Bronchial epithelial cell (primary cell): ENCODE results near the gene TMEM45B. TPM values are rescaled to one million over a fixed set of nuclear protein-coding genes. Genes with fewer than 3 reads are reported as not detected.
"Not testable (repeated sequence)": the region's sequence is repeated elsewhere in the genome, so short reads cannot be mapped to it uniquely, and the experiment has no call there.

Source experiments
- DNase-seq: peaks from one replicate; pipeline ENCODE4 v3.0.0-alpha.2; 2010; ENCODE audit warnings: low read depth
- FAIRE-seq: peaks from 2 replicates; lab custom pipeline; 2011; peaks lifted over from hg19 to GRCh38; lab: Jason Lieb, UNC
- H3K27me3 ChIP-seq: 2 replicates; pipeline ENCODE4 v1.5.1; 2011; ENCODE audit warnings: low read length; ENCODE audit not compliant: control insufficient read depth, insufficient read depth
- H3K36me3 ChIP-seq: 2 replicates; pipeline ENCODE4 v1.5.1; 2011; ENCODE audit warnings: low read length; ENCODE audit not compliant: control insufficient read depth, insufficient read depth
- H3K4me3 ChIP-seq: 2 replicates; pipeline ENCODE4 v1.5.1; 2011; ENCODE audit warnings: mild to moderate bottlenecking, low read depth, low read length, control low read depth
- CTCF ChIP-seq: IDR thresholded peaks from 2 replicates; pipeline ENCODE4 v1.5.1; 2011; ENCODE audit warnings: mild to moderate bottlenecking, moderate library complexity, low read length, control low read depth, inconsistent platforms; ENCODE audit not compliant: insufficient read depth, severe bottlenecking
- total RNA-seq: library from RNA; depleted of rRNA; stranded (reverse); fragments of >200 nt; gene quantifications from 2 replicates; pipeline ENCODE4 v1.2.1, GENCODE V29; 2014

The TMEM45B gene
- total RNA-seq, 1 donor from 2014 or later: 162 TPM

- FAIRE-seq (no peak), DNase-seq (no peak)
- no peaks in the 10 kb centered on the region for H3K27me3 ChIP-seq
- peaks cover 22% of the 10 kb centered on the region for H3K36me3 ChIP-seq
- no peak for TF ChIP-seq CTCF
- H3K4me3 ChIP-seq: no peak overlapping the region
Measured at GRCh38 chr11:129866311-129866710, 50.7 kb downstream of the TMEM45B start.

GRCh38 chr11:129868626-129869025 is 53.0 kb downstream of the TMEM45B start:
- FAIRE-seq, DNase-seq: not testable (repeated sequence)
- H3K36me3 ChIP-seq: peaks cover 34% of the 10 kb centered on the region

GRCh38 chr11:129871914-129872313 is 56.3 kb downstream of the TMEM45B start:
- no peaks in the 10 kb centered on the region for H3K27me3 ChIP-seq
- no peak overlapping the region for H3K4me3 ChIP-seq
- DNase-seq: no peak
- no peak for TF ChIP-seq CTCF
- H3K36me3 ChIP-seq: peaks cover 47% of the 10 kb centered on the region
- no peak for FAIRE-seq

More at GRCh38 chr11:129868626-129869025, 53.0 kb downstream of the TMEM45B start:
- not testable (repeated sequence) for H3K27me3 ChIP-seq, H3K4me3 ChIP-seq

GRCh38 chr11:129880311-129880710 is 64.7 kb downstream of the TMEM45B start:
- H3K27me3 ChIP-seq: no peaks in the 10 kb centered on the region
- no peak overlapping the region for H3K4me3 ChIP-seq
- FAIRE-seq (no peak), DNase-seq (no peak)
- peaks cover 48% of the 10 kb centered on the region for H3K36me3 ChIP-seq
- no peak for TF ChIP-seq CTCF

GRCh38 chr11:129881570-129882170 is 66.0 kb downstream of the TMEM45B start:
- Histone ChIP-seq H3K4me3 (no peak overlapping the region), H3K27me3 (no peaks in the 10 kb centered on the region), H3K36me3 (peaks cover 48% of the 10 kb centered on the region)
- DNase-seq (peak; percentile 42), FAIRE-seq (no peak)
- TF ChIP-seq CTCF: peak; percentile 72

GRCh38 chr11:129884581-129884980 is 68.9 kb downstream of the TMEM45B start:
- TF ChIP-seq CTCF: no peak

More at GRCh38 chr11:129884581-129884980, 68.9 kb downstream of the TMEM45B start:
- Histone ChIP-seq H3K4me3 (no peak overlapping the region), H3K27me3 (no peaks in the 10 kb centered on the region), H3K36me3 (peaks cover 39% of the 10 kb centered on the region)
- no peak for DNase-seq
- FAIRE-seq: no peak
